IMR-90 (cell line): ENCODE results near the gene UBE3B. TPM values are rescaled to one million over a fixed set of nuclear protein-coding genes. Genes with fewer than 3 reads are reported as not detected.

Experiments
- ATAC-seq: fragments of 200-7000 bp; cut with Tn5 transposase; 2 replicates; pipeline ENCODE4 v1.9.1; 2020; ENCODE audit warnings: low read depth, mild to moderate bottlenecking, moderate library complexity
- BruUV-seq: library from RNA; stranded (reverse); fragments of 400-500 nt; replicated peaks from 2 replicates; lab custom pipeline; 2021; lab: Mats Ljungman, UMichigan
- CTCF ChIA-PET: fragments of 300-600 bp; formaldehyde crosslinking; extraction: SDS; loops from one replicate; lab custom pipeline; 2021; ENCODE audit warnings: antibody characterized with exemption; lab: Yijun Ruan, JAX
- POLR2A ChIA-PET: fragments of 300-600 bp; sonication (Branson Sonifier 250); formaldehyde crosslinking; loops from one replicate; lab custom pipeline; 2022; ENCODE audit warnings: antibody characterized with exemption; ENCODE audit not compliant: unreplicated experiment; lab: Charles Lee
- DNase-seq: peaks from one replicate; pipeline ENCODE4 v3.0.0; 2013
- H2AFZ ChIP-seq: replicated peaks from 2 replicates; pipeline ENCODE3; 2013; ENCODE audit warnings: low read length, mild to moderate bottlenecking; ENCODE audit not compliant: poor library complexity
- H2AK5ac ChIP-seq: 2 replicates; pipeline ENCODE4 v1.6.1; 2013; ENCODE audit warnings: low read depth, low read length, inconsistent platforms
- H2AK9ac ChIP-seq: replicated peaks from 2 replicates; pipeline ENCODE3; 2013; ENCODE audit warnings: mild to moderate bottlenecking, low read depth, low read length, moderate library complexity; ENCODE audit not compliant: poor library complexity
- H2BK120ac ChIP-seq: 2 replicates; pipeline ENCODE4 v1.6.1; 2013; ENCODE audit warnings: low read depth, low read length, inconsistent platforms
- H2BK15ac ChIP-seq: 3 replicates; pipeline ENCODE4 v1.6.1; 2013; ENCODE audit warnings: low read depth, low read length, inconsistent platforms
- H2BK20ac ChIP-seq: 2 replicates; pipeline ENCODE4 v1.6.1; 2013; ENCODE audit warnings: low read depth, mild to moderate bottlenecking, inconsistent platforms, low read length, moderate library complexity
- H2BK5ac ChIP-seq: 2 replicates; pipeline ENCODE4 v1.6.1; 2013; ENCODE audit warnings: mild to moderate bottlenecking, low read depth, low read length, inconsistent platforms; ENCODE audit not compliant: poor library complexity, severe bottlenecking
- H3K14ac ChIP-seq: replicated peaks from 2 replicates; pipeline ENCODE4 v1.6.1; 2013; ENCODE audit warnings: low read depth, low read length, inconsistent platforms
- H3K18ac ChIP-seq: 2 replicates; pipeline ENCODE4 v1.6.1; 2013; ENCODE audit warnings: low read depth, low read length, control low read depth
- H3K23ac ChIP-seq: 2 replicates; pipeline ENCODE4 v1.6.1; 2013; ENCODE audit warnings: low read depth, low read length, inconsistent platforms
- H3K27ac ChIP-seq: 2 replicates; pipeline ENCODE4 v1.5.1; 2013; ENCODE audit warnings: mild to moderate bottlenecking, control low read depth, low read length; ENCODE audit not compliant: insufficient read depth
- H3K27me3 ChIP-seq: 2 replicates; pipeline ENCODE4 v1.6.1; 2013; ENCODE audit warnings: low read length; ENCODE audit not compliant: control insufficient read depth, insufficient read depth
- H3K36me3 ChIP-seq: 2 replicates; pipeline ENCODE4 v1.6.1; 2013; ENCODE audit warnings: low read length, mixed read lengths; ENCODE audit not compliant: control insufficient read depth, insufficient read depth
- H3K4ac ChIP-seq: 2 replicates; pipeline ENCODE4 v1.6.1; 2013; ENCODE audit warnings: low read depth, low read length, inconsistent platforms
- H3K4me1 ChIP-seq: 2 replicates; pipeline ENCODE4 v1.6.1; 2013; ENCODE audit warnings: low read length, mixed read lengths; ENCODE audit not compliant: control insufficient read depth, insufficient read depth
- H3K4me2 ChIP-seq: 2 replicates; pipeline ENCODE4 v1.6.1; 2013; ENCODE audit warnings: low read depth, mild to moderate bottlenecking, control low read depth, low read length, moderate library complexity
- H3K4me3 ChIP-seq: 2 replicates; pipeline ENCODE4 v1.5.1; 2013; ENCODE audit warnings: low read depth, mild to moderate bottlenecking, control low read depth, low read length, moderate library complexity; ENCODE audit not compliant: insufficient read depth
- H3K56ac ChIP-seq: 2 replicates; pipeline ENCODE4 v1.6.1; 2013; ENCODE audit warnings: low read length, inconsistent platforms; ENCODE audit not compliant: insufficient read depth; ENCODE audit errors: extremely low read depth
- H3K79me1 ChIP-seq, 2 experiments: 2 replicates each; pipeline ENCODE4 v1.6.1; 2013; ENCODE audit warnings: low read length in 2 of 2, inconsistent platforms in 1 of 2, low read depth in 1 of 2
- H3K9ac ChIP-seq: 2 replicates; pipeline ENCODE4 v1.6.1; 2013; ENCODE audit warnings: low read depth, low read length, control low read depth
- H3K9me1 ChIP-seq: 2 replicates; pipeline ENCODE4 v1.6.1; 2013; ENCODE audit warnings: low read length, inconsistent platforms; ENCODE audit not compliant: insufficient read depth
- H3K9me3 ChIP-seq: 2 replicates; pipeline ENCODE4 v1.6.1; 2013; ENCODE audit warnings: low read length; ENCODE audit not compliant: control insufficient read depth, insufficient read depth
- H4K20me1 ChIP-seq: 2 replicates; pipeline ENCODE4 v1.6.1; 2013; ENCODE audit warnings: low read length, inconsistent platforms; ENCODE audit not compliant: insufficient read depth
- H4K5ac ChIP-seq: 2 replicates; pipeline ENCODE4 v1.6.1; 2013; ENCODE audit warnings: mild to moderate bottlenecking, low read depth, low read length, control low read depth
- H4K8ac ChIP-seq, 2 experiments: 2 replicates each; pipeline ENCODE4 v1.6.1; 2013; ENCODE audit warnings: low read depth in 2 of 2, low read length in 2 of 2, control low read depth in 1 of 2, inconsistent platforms in 1 of 2
- H4K91ac ChIP-seq: 2 replicates; pipeline ENCODE4 v1.6.1; 2013; ENCODE audit warnings: low read depth, low read length, inconsistent platforms; ENCODE audit not compliant: insufficient read depth
- CEBPB ChIP-seq: IDR thresholded peaks from 2 replicates; pipeline ENCODE4 v1.6.1; 2012; ENCODE audit warnings: low read depth, low read length, improper control_type of control experiment
- FOS ChIP-seq: fragments of 150-350 bp; IDR thresholded peaks from 2 replicates; pipeline ENCODE4 v1.6.1; 2016; ENCODE audit warnings: low read depth, low read length
- MAFK ChIP-seq: IDR thresholded peaks from 2 replicates; pipeline ENCODE4 v1.6.1; 2012; ENCODE audit warnings: low read depth, low read length, improper control_type of control experiment
- NFE2L2 ChIP-seq: fragments of 150-350 bp; IDR thresholded peaks from 2 replicates; pipeline ENCODE4 v1.6.1; 2016; ENCODE audit warnings: low read depth, mild to moderate bottlenecking, low read length
- POLR2A ChIP-seq: IDR thresholded peaks from 2 replicates; pipeline ENCODE4 v1.6.1; 2012; ENCODE audit warnings: mild to moderate bottlenecking, low read depth, low read length
- RAD21 ChIP-seq: IDR thresholded peaks from 2 replicates; pipeline ENCODE4 v1.6.1; 2012; ENCODE audit warnings: low read length, improper control_type of control experiment
- RCOR1 ChIP-seq: IDR thresholded peaks from 2 replicates; pipeline ENCODE4 v1.6.1; 2012; ENCODE audit warnings: mild to moderate bottlenecking, low read length, improper control_type of control experiment; ENCODE audit not compliant: insufficient replicate concordance
- RFX5 ChIP-seq: IDR thresholded peaks from 2 replicates; pipeline ENCODE4 v1.8.0; 2012; ENCODE audit warnings: low read depth, mild to moderate bottlenecking, low read length, moderate library complexity
- SMC3 ChIP-seq: fragments of 150-350 bp; IDR thresholded peaks from 2 replicates; pipeline ENCODE4 v1.6.1; 2016; ENCODE audit warnings: low read depth, mild to moderate bottlenecking, antibody characterized with exemption, low read length, moderate library complexity
- WGBS, 2 experiments: methylation state at CpG; one replicate each; pipeline versions ENCODE4 v1.1.5 to v1.1.7; 2013; ENCODE audit warnings: missing lambda C conversion rate in 2 of 2; ENCODE audit not compliant: insufficient read length in 1 of 2; ENCODE audit errors: extremely low coverage in 2 of 2; 5-methylcytosine and 5-hydroxymethylcytosine counted together
- dilution Hi-C: fragments of 300-500 bp; cut with HindIII; formaldehyde crosslinking; loops from one replicate; pipeline ENCODE4 v1.14.3; 2018; ENCODE audit warnings: low sequenced_read_pairs; ENCODE audit not compliant: unreplicated experiment
- in situ Hi-C: fragments of 300-500 bp; cut with MboI; formaldehyde crosslinking; loops from 3 replicates; pipeline ENCODE4 v1.14.3; 2019; ENCODE audit warnings: low sequenced_read_pairs, inconsistent platforms, mixed read lengths
- intact Hi-C: fragments of 100-400 bp; cut with micrococcal nuclease; formaldehyde crosslinking; loops from 2 replicates; pipeline ENCODE4 v1.10.0; 2022
- polyA plus RNA-seq, 3 experiments: library from polyadenylated mRNA; depleted of rRNA; stranded (reverse); fragments of >200 nt; gene quantifications; 2 replicates each; pipeline ENCODE4 v1.2.3, GENCODE V29; 2012; ENCODE audit warnings: low replicate concordance in 1 of 3
- total RNA-seq: library from RNA; depleted of rRNA; stranded (reverse); fragments of >200 nt; gene quantifications from 2 replicates; pipeline ENCODE4 v1.2.3, GENCODE V29; 2012
- TF ChIP-seq, protein P1 (sequence below): conservative IDR thresholded peaks from 2 replicates; pipeline ENCODE4 v1.5.1; 2012; ENCODE audit warnings: mild to moderate bottlenecking, low read depth, low read length, improper control_type of control experiment

The UBE3B gene
- total and polyA plus RNA-seq, 2 of the 4 experiments (the other 2 are of a cell fraction) = 18.8 to 24.9 TPM

DNA sequence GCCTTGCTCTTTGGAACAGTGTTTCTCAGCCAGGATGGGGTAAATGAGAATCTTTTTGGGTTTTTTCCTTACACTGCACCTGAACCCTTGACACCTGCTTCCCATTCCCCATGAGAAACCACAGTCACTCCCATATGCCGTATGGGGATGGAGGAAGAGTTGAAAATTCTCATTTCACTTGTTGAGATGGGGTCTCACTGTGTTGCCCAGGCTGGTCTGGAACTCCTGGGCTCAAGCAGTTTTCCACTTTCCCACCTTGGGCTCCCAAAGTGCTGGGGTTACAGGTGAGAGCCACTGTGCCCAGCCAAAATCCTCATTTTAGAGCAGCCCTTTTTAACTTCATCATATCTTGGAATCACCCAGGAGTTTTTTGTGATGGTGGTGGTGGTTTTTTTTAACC is 99.9 kb downstream of the UBE3B start:
- no peak overlapping the region for H3K27ac ChIP-seq
- no peaks in the 10 kb centered on the region for H3K9me3 ChIP-seq
- H3K14ac ChIP-seq = no peak overlapping the region
- ATAC-seq = no peak
- BruUV-seq = no TSS peak
- H4K20me1 ChIP-seq = no peaks in the 10 kb centered on the region
- no CpG with 5 or more reads among the region's 1 CpG for whole genome bisulfite sequencing, 2 experiments
- H2BK5ac ChIP-seq = no peak overlapping the region
- ChIA-PET CTCF (no interaction called here), POLR2A (no interaction called here)
- H3K4me1 ChIP-seq = peaks cover 2% of the 10 kb centered on the region; the same call in 1 of the 2 replicates
- in situ Hi-C loops (no loop called here), dilution Hi-C loops (no loop called here), intact Hi-C loops (no loop called here)
- no peak overlapping the region for H2BK15ac ChIP-seq
- H3K18ac ChIP-seq = no peak overlapping the region
- TF ChIP-seq SMC3 (no peak), RCOR1 (no peak), RAD21 (no peak), MAFK (no peak), RFX5 (no peak), POLR2A (no peak), CEBPB (no peak), FOS (no peak), NFE2L2 (no peak)
- TF ChIP-seq, protein P1, sequence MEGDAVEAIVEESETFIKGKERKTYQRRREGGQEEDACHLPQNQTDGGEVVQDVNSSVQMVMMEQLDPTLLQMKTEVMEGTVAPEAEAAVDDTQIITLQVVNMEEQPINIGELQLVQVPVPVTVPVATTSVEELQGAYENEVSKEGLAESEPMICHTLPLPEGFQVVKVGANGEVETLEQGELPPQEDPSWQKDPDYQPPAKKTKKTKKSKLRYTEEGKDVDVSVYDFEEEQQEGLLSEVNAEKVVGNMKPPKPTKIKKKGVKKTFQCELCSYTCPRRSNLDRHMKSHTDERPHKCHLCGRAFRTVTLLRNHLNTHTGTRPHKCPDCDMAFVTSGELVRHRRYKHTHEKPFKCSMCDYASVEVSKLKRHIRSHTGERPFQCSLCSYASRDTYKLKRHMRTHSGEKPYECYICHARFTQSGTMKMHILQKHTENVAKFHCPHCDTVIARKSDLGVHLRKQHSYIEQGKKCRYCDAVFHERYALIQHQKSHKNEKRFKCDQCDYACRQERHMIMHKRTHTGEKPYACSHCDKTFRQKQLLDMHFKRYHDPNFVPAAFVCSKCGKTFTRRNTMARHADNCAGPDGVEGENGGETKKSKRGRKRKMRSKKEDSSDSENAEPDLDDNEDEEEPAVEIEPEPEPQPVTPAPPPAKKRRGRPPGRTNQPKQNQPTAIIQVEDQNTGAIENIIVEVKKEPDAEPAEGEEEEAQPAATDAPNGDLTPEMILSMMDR = no peak
- H4K8ac ChIP-seq = no peak overlapping the region
- H3K79me1 ChIP-seq = peaks cover 3 to 13% of the 10 kb centered on the region in 2 experiments; a peak in 3 of 4 replicates
- no peak overlapping the region for H2AK5ac ChIP-seq
- no peak overlapping the region for H2AFZ ChIP-seq
- H2BK120ac ChIP-seq = no peak overlapping the region
- H2BK20ac ChIP-seq = no peak overlapping the region
- DNase-seq = no peak
- peaks cover 11% of the 10 kb centered on the region for H3K9me1 ChIP-seq
- H4K91ac ChIP-seq = no peak overlapping the region
- H2AK9ac ChIP-seq = no peak overlapping the region
- H3K56ac ChIP-seq = no peak overlapping the region
- H3K36me3 ChIP-seq = peaks cover 11% of the 10 kb centered on the region
- no peak overlapping the region for H3K4ac ChIP-seq
- no peak overlapping the region for H3K4me3 ChIP-seq
- no peak overlapping the region for H3K23ac ChIP-seq
- H3K27me3 ChIP-seq = no peaks in the 10 kb centered on the region
- no peak overlapping the region for H4K5ac ChIP-seq
- H3K4me2 ChIP-seq = no peak overlapping the region
- H3K9ac ChIP-seq = no peak overlapping the region
